Kidney epithelial cell (primary cell): ENCODE measurements around the gene CDHR2. TPM values are rescaled to one million over a fixed set of nuclear protein-coding genes. Genes with fewer than 3 reads are reported as not detected.

Experiments
- DNase-seq: peaks from one replicate; pipeline ENCODE4 v3.0.0-alpha.2; 2010; ENCODE audit warnings: low read depth
- H3K27me3 ChIP-seq: 2 replicates; pipeline ENCODE4 v1.6.0; 2011; ENCODE audit warnings: low read length; ENCODE audit not compliant: control insufficient read depth, insufficient read depth
- H3K36me3 ChIP-seq: 2 replicates; pipeline ENCODE4 v1.5.1; 2011; ENCODE audit warnings: low read length; ENCODE audit not compliant: control insufficient read depth, insufficient read depth
- H3K4me3 ChIP-seq: 2 replicates; pipeline ENCODE4 v1.5.1; 2011; ENCODE audit warnings: low read depth, mild to moderate bottlenecking, control low read depth, low read length
- total RNA-seq: library from RNA; depleted of rRNA; stranded (reverse); fragments of >200 nt; gene quantifications from 2 replicates; pipeline ENCODE4 v1.2.3, GENCODE V29; 2015
- TF ChIP-seq, protein P1 (sequence below): IDR thresholded peaks from 2 replicates; pipeline ENCODE4 v1.5.1; 2011; ENCODE audit warnings: mild to moderate bottlenecking, moderate library complexity, low read length, control low read depth, inconsistent platforms; ENCODE audit not compliant: insufficient read depth, poor library complexity, severe bottlenecking

CDHR2 gene
- total RNA-seq, 1 donor from 2014 or later: 0.08 TPM

DNA sequence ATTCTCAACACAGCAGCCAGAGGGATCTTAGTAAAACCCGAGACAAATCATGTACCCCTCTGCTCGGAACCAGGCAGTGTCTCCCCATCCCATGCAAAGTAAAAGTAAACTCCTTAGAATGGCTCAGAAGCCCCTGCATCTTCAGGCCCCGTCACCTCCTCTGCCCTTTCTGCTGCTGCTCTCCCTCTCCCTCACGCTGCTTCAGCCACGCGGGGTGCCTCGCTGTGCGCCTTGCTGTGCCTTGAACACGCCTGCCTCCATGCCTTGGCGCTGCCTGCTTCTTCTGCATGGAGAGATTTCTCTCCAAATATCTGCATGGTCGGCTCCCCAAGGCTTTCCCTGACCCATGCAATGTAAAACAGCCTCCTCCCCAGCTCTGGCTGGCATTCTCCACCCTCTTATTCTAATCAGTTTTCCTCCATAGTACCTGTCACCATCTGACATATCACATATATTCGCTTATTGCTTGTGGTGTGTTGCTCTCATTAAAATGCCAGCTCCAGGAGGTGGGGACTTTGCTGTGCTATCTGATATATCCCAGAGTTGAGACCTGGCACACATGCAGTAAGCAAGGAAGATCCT, 52.9 kb downstream of the CDHR2 start:
- no peaks in the 10 kb centered on the region for H3K36me3 ChIP-seq
- TF ChIP-seq, protein P1, sequence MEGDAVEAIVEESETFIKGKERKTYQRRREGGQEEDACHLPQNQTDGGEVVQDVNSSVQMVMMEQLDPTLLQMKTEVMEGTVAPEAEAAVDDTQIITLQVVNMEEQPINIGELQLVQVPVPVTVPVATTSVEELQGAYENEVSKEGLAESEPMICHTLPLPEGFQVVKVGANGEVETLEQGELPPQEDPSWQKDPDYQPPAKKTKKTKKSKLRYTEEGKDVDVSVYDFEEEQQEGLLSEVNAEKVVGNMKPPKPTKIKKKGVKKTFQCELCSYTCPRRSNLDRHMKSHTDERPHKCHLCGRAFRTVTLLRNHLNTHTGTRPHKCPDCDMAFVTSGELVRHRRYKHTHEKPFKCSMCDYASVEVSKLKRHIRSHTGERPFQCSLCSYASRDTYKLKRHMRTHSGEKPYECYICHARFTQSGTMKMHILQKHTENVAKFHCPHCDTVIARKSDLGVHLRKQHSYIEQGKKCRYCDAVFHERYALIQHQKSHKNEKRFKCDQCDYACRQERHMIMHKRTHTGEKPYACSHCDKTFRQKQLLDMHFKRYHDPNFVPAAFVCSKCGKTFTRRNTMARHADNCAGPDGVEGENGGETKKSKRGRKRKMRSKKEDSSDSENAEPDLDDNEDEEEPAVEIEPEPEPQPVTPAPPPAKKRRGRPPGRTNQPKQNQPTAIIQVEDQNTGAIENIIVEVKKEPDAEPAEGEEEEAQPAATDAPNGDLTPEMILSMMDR: no peak
- DNase-seq: no peak
- no peaks in the 10 kb centered on the region for H3K27me3 ChIP-seq
- no peak overlapping the region for H3K4me3 ChIP-seq

DNA sequence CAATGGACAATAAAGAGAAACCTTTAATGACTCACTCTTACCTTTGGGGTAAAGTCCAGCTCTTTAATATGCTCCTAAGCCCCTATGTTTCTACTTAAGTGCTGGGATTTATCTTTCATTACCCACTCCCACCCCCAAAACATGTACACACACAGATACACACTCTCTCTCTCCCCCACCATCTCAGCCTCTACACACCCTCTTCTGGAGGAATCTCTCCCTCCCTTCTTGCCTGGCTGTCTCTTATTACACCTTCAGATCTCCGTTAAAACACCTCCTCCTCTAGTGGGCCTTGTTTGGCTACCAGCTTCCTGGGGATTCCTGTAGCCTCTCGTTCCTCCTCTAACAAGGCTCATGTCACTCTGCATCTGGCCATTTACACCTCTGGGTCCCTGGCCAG, 53.9 kb downstream of the CDHR2 start:
- TF ChIP-seq, protein P1: no peak
- no peaks in the 10 kb centered on the region for H3K36me3 ChIP-seq
- no peak for DNase-seq
- no peak overlapping the region for H3K4me3 ChIP-seq
- H3K27me3 ChIP-seq: no peaks in the 10 kb centered on the region

DNA sequence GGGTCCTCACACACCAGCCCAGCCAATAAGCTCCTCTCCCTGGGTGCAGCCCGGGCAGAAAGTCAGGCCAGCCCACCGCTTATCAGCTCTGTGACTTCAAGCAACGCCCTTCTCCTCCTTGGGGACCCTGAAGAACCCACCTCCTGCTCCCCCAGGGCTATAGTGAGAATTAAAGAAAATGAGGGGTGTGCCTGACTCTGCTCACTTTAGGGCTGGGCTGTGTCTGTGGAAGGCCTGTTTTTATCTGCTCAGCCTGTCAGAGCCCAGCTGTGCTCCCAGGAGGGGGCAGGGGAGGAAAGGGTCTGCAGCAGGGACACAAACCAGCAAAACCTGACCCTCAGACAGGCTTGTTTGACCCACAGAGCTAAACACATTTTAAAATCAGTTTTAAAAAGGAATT, 56.9 kb downstream of the CDHR2 start:
- DNase-seq: no peak
- TF ChIP-seq, protein P1: no peak
- Histone ChIP-seq H3K4me3 (no peak overlapping the region), H3K27me3 (no peaks in the 10 kb centered on the region), H3K36me3 (no peaks in the 10 kb centered on the region)

DNA sequence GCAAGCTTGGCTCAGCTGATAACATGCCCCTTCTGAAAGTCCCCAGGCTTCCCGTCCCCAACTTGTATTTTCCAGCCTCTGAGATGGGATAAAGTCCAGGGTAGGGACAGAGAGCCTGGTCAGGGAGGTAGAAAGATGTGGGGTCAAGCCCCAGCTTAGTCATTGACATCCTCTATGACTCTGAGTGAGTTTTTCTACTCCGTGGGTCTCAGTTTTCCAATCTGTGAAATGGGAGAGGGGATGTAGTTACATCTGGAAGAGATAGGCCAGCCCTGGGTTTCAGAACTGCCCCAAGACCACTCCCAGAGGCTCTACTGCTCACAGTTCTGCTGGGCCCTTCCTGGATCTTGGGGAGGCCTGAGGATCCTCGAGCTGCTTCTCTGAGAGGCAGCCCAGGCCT, 57.7 kb downstream of the CDHR2 start:
- Histone ChIP-seq H3K27me3 (no peaks in the 10 kb centered on the region), H3K4me3 (no peak overlapping the region), H3K36me3 (no peaks in the 10 kb centered on the region)
- no peak for DNase-seq
- TF ChIP-seq, protein P1: no peak

DNA sequence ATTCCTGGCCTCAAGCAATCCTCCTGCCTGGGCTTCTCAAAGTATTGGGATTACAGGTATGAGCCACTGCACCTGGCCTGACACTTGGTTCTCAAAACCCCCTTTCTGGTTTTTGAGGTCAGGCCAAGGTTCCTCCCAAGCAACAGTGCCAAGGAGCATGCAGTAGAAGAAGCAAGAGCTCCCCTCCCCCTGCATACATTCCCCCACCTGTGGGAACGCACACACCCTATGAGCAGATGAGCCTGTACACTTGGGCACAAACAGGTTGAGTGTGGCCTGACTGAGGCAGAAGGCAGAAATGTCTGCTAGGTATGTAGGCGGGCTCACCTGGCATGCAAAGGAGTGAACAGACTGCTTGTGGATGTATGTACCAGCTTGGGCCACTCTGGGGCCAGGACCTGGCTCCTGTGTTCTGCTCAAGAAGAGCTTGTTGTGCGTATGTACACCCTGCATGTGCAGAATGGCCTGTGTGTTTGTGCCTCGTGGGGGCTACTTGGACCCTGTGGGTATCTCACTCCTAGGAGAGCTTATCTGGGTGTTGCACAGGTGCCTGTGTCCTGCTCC, 59.1 kb downstream of the CDHR2 start:
- TF ChIP-seq, protein P1: no peak
- DNase-seq: no peak
- no peaks in the 10 kb centered on the region for H3K27me3 ChIP-seq
- H3K36me3 ChIP-seq: no peaks in the 10 kb centered on the region
- H3K4me3 ChIP-seq: no peak overlapping the region

DNA sequence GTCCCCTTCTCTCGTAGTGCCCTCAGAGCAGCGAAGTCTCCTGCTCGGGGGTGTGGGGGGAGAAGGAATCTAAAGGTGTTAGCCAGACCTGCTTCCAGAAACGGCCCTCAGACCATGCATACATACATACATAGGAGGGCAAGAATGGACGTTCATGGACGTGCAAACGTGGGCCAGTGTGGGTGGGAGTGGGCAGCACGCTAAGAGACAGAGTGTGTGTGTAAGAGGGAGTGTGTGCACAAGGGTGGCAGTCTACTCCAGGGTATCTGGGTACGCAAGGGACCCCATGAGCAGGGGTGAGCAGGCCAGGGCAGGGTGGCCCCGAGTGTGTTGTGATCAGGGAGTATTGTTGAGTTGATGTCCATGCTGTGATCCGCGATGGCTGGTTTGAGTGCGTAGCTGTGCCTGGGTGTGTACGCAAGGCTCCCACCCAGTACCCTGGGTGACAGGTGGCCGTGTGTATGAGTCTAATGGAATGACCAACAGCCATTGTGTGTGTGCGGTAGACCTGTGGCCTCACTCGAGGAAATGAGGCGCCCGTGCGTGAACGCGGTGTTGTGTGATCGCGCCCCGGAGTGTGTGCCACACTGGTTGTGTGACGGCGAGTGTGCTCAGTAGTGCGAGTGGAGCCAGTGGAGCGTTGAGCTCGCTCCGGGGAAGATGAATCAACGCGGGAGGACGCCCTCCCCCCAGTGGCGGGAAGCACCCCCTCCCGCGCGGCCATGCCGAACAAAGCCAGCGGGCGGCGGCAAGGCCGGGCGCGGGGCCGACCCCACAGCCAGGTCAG, 60.0 kb downstream of the CDHR2 start:
- TF ChIP-seq, protein P1: no peak
- no peak for DNase-seq
- peak overlapping the region; percentile 58 for H3K4me3 ChIP-seq

More for the DNA sequence above, 60.0 kb downstream of the CDHR2 start:
- no peaks in the 10 kb centered on the region for H3K36me3 ChIP-seq
- no peaks in the 10 kb centered on the region for H3K27me3 ChIP-seq
